22Rv1 (cell line): ENCODE results near the gene GPR149.

ENCODE experiments used
- H3K27ac ChIP-seq: fragments of 450-650 bp; 2 replicates; pipeline ENCODE4 v1.5.1; 2017
- CTCF ChIP-seq: fragments of 450-650 bp; IDR thresholded peaks from 2 replicates; pipeline ENCODE4 v1.5.1; 2017; ENCODE audit warnings: mild to moderate bottlenecking
- ZFX ChIP-seq: fragments of 450-650 bp; IDR thresholded peaks from 2 replicates; pipeline ENCODE4 v1.6.1; 2017; ENCODE audit warnings: antibody characterized with exemption, borderline replicate concordance

The GPR149 gene

DNA sequence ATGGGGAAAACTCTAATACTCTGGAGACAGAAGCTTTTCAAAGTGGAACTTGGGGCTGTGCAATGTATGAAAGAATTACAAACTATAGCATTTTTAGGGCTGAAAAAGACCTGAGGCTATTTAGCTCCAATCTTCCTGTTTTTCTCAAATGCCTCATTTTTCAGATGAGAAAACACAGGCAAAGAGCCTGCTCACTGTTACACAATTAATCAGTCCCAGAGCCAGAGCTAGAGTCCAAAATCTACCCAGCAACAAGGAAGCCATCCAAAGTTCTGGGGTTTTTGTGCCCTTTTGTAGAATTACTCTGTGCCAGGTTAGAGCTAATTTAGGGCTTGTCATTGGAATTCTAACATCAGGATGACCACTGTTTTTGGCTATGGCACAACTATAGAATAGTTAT lies 45.5 kb downstream of the GPR149 start:
- H3K27ac ChIP-seq: no peak overlapping the region
- TF ChIP-seq ZFX (no peak), CTCF (no peak)

DNA sequence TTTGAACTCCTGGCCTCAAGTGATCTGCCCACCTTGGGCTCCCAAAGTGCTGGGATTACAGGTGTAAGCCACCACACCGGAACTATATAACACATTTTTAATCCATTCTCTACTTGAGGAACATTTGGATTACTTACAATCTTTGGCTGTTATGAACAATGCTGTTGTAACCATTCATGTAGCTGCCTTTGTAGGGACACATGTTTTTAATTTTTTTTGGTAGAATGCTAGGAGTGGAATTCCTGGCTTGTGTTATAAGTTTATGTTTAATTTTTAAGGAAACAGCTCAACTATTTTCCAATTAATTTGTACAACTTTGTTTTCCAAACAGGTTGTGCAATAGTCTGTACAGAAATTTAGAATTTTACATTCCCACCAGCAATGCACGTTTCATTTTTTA lies 51.7 kb downstream of the GPR149 start:
- TF ChIP-seq ZFX (no peak), CTCF (no peak)
- no peak overlapping the region for H3K27ac ChIP-seq

DNA sequence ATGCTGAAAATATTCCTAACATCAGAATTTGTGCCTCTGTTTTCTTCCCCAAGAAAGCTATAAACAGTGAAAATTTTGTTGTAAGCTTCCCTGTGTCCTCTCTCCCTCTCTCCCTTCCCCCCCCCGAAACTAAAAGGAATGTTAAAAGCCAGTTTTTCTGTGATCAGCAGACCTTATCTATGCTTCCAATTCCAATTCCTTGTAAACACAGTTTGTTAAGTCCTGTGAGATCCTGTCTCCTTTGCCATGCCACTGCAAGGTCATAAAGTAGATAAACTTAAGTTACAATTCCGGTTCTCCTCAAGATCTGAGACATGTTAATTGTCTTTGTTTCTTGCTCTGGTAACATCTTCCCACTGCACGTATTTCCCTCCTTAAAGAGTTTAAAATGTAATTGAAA lies 62.8 kb downstream of the GPR149 start:
- no peak overlapping the region for H3K27ac ChIP-seq
- no peak for TF ChIP-seq ZFX
- TF ChIP-seq CTCF: no peak

DNA sequence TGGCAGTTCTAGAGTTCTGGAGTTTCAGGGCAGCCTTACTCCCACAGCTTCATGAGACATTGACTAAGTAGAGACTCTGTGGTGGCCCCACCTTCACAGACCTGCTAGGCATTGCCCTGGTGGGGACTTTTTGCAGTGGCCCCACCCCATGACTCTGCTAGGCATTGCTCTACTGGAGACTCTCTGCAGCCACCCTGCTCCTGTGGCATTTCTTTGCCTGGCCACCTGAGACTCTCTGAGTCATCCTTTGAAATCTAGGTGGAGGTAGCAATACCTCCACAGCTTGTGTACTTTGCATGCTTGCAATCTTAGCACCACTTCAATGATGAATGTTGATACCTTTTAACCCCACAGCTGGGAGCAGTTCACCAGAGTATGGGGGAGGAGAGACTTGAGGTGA lies 65.1 kb downstream of the GPR149 start:
- H3K27ac ChIP-seq: no peak overlapping the region
- TF ChIP-seq CTCF: no peak
- no peak for TF ChIP-seq ZFX

GRCh38 chr3:154361099-154361498 lies 68.9 kb downstream of the GPR149 start:
- H3K27ac ChIP-seq: no peak overlapping the region
- TF ChIP-seq ZFX: no peak
- TF ChIP-seq CTCF: no peak

DNA sequence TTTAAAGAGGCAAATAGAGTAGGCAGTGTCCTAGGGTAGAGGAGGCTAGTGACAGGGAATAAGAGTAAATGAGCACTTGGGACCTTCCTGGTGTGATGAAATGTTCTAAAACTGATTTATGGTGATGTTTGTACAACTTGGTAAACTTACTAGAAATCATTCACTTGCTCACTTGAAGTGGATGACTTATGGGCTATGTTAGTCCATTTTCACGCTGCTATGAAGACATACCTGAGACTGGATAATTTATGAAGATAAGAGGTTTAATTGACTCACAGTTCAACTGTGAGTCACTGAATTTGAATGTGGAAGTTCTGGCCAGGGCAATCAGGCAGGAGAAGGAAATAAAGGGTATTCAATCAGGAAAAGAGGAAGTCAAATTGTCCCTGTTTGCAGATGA lies 74.0 kb downstream of the GPR149 start:
- no peak overlapping the region for H3K27ac ChIP-seq
- no peak for TF ChIP-seq ZFX
- no peak for TF ChIP-seq CTCF

DNA sequence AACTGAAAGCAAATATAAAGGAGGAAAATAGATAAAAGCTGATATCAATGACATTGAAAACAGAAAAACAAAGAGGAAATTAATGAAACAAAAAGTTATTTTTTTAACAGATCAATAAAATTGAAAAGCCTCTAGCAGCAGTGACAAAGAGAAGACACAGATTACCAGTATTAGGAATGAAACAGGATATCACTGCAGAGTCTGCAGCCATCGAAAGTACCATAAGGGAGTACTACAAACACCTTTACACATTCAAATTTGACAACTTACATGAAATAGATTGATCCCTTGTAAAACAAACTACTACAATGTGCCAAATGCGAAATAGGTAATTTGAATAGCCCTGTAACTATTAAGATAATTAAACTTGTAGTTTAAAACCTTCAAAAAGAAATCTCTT lies 80.8 kb downstream of the GPR149 start:
- TF ChIP-seq ZFX (no peak), CTCF (no peak)
- H3K27ac ChIP-seq: no peak overlapping the region
